K562 (cell line): ENCODE data around the gene CNKSR3. TPM values are rescaled to one million over a fixed set of nuclear protein-coding genes. Genes with fewer than 3 reads are reported as not detected.

Source experiments
- ATAC-seq: fragments of 200-7000 bp; cut with Tn5 transposase; 3 replicates; pipeline ENCODE4 v1.9.1; 2020; ENCODE audit warnings: moderate library complexity
- BruUV-seq: library from RNA; stranded (reverse); fragments of 400-500 nt; replicated peaks from 2 replicates; lab custom pipeline; 2021; lab: Mats Ljungman, UMichigan
- CTCF ChIA-PET: fragments of 300-600 bp; formaldehyde crosslinking; extraction: SDS; loops from one replicate; lab custom pipeline; 2021; ENCODE audit warnings: low intra/inter-chr PET ratio; lab: Yijun Ruan, JAX
- POLR2A ChIA-PET: fragments of 300-600, 350-650 bp; sonication (Branson Sonifier 250); formaldehyde crosslinking; extraction: SDS; loops from one replicate; lab custom pipeline; 2021; ENCODE audit warnings: antibody characterized with exemption, inconsistent platforms; lab: Yijun Ruan, JAX
- DNase-seq, 4 experiments: peaks; one replicate each; pipeline versions ENCODE4 v3.0.0 to v3.0.0-alpha.2; 2011 to 2018; ENCODE audit warnings: low spot score in 3 of 4, mixed read lengths in 3 of 4; ENCODE audit errors: extremely low read depth in 1 of 4
- FAIRE-seq: peaks from 2 replicates; lab custom pipeline; 2011; peaks lifted over from hg19 to GRCh38; lab: Jason Lieb, UNC
- H2AFZ ChIP-seq: 2 replicates; pipeline ENCODE4 v1.6.0; 2011; ENCODE audit warnings: low read depth, low read length, control low read depth, inconsistent platforms
- H3K27ac ChIP-seq: fragments of 200-600 bp; 3 replicates; pipeline ENCODE4 v1.8.0; 2011; ENCODE audit warnings: low read depth, mild to moderate bottlenecking, control low read depth, inconsistent platforms, low read length, moderate library complexity, mixed read lengths; ENCODE audit errors: extremely low read depth
- H3K27me3 ChIP-seq, 2 experiments: fragments of 300-600 bp in 1 of 2; 2 replicates in 1 of 2; 3 replicates in 1 of 2; pipeline versions ENCODE4 v1.6.0 to v1.8.0; 2011; ENCODE audit warnings: inconsistent platforms in 2 of 2, low read length in 2 of 2, mild to moderate bottlenecking in 1 of 2, mixed read lengths in 1 of 2, moderate library complexity in 1 of 2; ENCODE audit not compliant: control insufficient read depth in 2 of 2, insufficient read depth in 2 of 2
- H3K36me3 ChIP-seq: fragments of 300-600 bp; 3 replicates; pipeline ENCODE4 v1.8.0; 2011; ENCODE audit warnings: mild to moderate bottlenecking, low read length, inconsistent platforms; ENCODE audit not compliant: control insufficient read depth, insufficient read depth
- H3K4me1 ChIP-seq, 2 experiments: fragments of 200-600 bp in 1 of 2; replicated peaks in 1 of 2; 2 replicates in 1 of 2; 3 replicates in 1 of 2; pipeline versions ENCODE4 v1.5.1 to v1.8.0; 2011; ENCODE audit warnings: inconsistent platforms in 2 of 2, low read length in 2 of 2, mild to moderate bottlenecking in 1 of 2, mixed read lengths in 1 of 2, moderate library complexity in 1 of 2; ENCODE audit not compliant: control insufficient read depth in 2 of 2, insufficient read depth in 2 of 2
- H3K4me2 ChIP-seq: 2 replicates; pipeline ENCODE4 v1.6.1; 2011; ENCODE audit warnings: low read length, control low read depth, inconsistent platforms, mixed read lengths; ENCODE audit not compliant: insufficient read depth
- H3K4me3 ChIP-seq: fragments of 200-600 bp; sonication (generic), shearing (Covaris generic); 2 replicates; pipeline ENCODE4 v1.5.1; 2016; ENCODE audit warnings: control low read depth, inconsistent platforms
- H3K79me2 ChIP-seq: fragments of 200-600 bp; 3 replicates; pipeline ENCODE4 v1.8.0; 2011; ENCODE audit warnings: low read length, inconsistent platforms; ENCODE audit not compliant: control insufficient read depth, insufficient read depth
- H3K9ac ChIP-seq, 2 experiments: 2 replicates each; pipeline versions ENCODE4 v1.6.0 to v1.6.1; 2011; ENCODE audit warnings: low read depth in 2 of 2, low read length in 2 of 2, control low read depth in 1 of 2, inconsistent platforms in 1 of 2, mild to moderate bottlenecking in 1 of 2, mixed read lengths in 1 of 2; ENCODE audit not compliant: insufficient read depth in 1 of 2
- H3K9me1 ChIP-seq: one replicate; pipeline ENCODE4 v1.6.0; 2011; ENCODE audit warnings: inconsistent platforms, mild to moderate bottlenecking, low read length, moderate library complexity; ENCODE audit not compliant: control insufficient read depth, insufficient read depth
- H3K9me3 ChIP-seq: replicated peaks from 2 replicates; pipeline ENCODE4 v1.5.1; 2011; ENCODE audit warnings: low read depth, low read length, inconsistent platforms; ENCODE audit not compliant: control insufficient read depth, insufficient read depth
- H4K20me1 ChIP-seq: replicated peaks from 2 replicates; pipeline ENCODE4 v1.6.1; 2011; ENCODE audit warnings: low read length, inconsistent platforms, mixed read lengths; ENCODE audit not compliant: control insufficient read depth, insufficient read depth
- BCL6 ChIP-seq: fragments of 250-450 bp; sonication (Bioruptor Pico); IDR thresholded peaks from 2 replicates; pipeline ENCODE4 v1.4.0; 2020
- KLF16 ChIP-seq: IDR thresholded peaks from 2 replicates; pipeline ENCODE4 v1.6.1; 2016; ENCODE audit warnings: antibody characterized with exemption
- MCM5 ChIP-seq: fragments of 450-650 bp; IDR thresholded peaks from 2 replicates; pipeline ENCODE4 v1.6.1; 2016; ENCODE audit warnings: low read depth
- NFRKB ChIP-seq: fragments of 450-650 bp; IDR thresholded peaks from 2 replicates; pipeline ENCODE4 v1.6.1; 2016; ENCODE audit warnings: low read depth
- SPI1 ChIP-seq: IDR thresholded peaks from 2 replicates; pipeline ENCODE4 v1.6.1; 2011; ENCODE audit warnings: low read depth, low read length, control low read depth, borderline replicate concordance
- ZNF121 ChIP-seq: sonication (generic); formaldehyde crosslinking; conservative IDR thresholded peaks from 2 replicates; pipeline ENCODE4 v1.8.0; 2022; ENCODE audit warnings: missing genetic modification reagents
- ZNF79 ChIP-seq: fragments of 250-450 bp; sonication (Bioruptor Pico); IDR thresholded peaks from 2 replicates; pipeline ENCODE4 v1.4.0; 2020; ENCODE audit warnings: low read depth, mild to moderate bottlenecking, moderate library complexity
- WGBS: fragments of 100-300 bp; shearing (Covaris generic); methylation state at CpG from one replicate; pipeline ENCODE4 v1.1.6; 2016; ENCODE audit warnings: low coverage, mixed read lengths; ENCODE audit not compliant: insufficient coverage; ENCODE audit errors: missing lambda C conversion rate; 5-methylcytosine and 5-hydroxymethylcytosine counted together
- in situ Hi-C: fragments of 300-500 bp; cut with MboI; formaldehyde crosslinking; loops from 4 replicates; pipeline ENCODE4 v1.15.0; 2018; ENCODE audit warnings: inconsistent platforms, mixed read lengths
- intact Hi-C: fragments of 100-400 bp; cut with micrococcal nuclease; formaldehyde crosslinking; loops from 2 replicates; pipeline ENCODE4 v1.14.2; 2022
- polyA plus RNA-seq, 8 experiments: library from polyadenylated mRNA; depleted of rRNA in 4 of 8; stranded (reverse) in 5 of 8; unstranded in 3 of 8; fragments of >200 nt; fragmentation: Nextera tagmentation in 2 of 8; fragmentation: Illumina TruSeq in 1 of 8; extraction: Ambion mirVana in 2 of 8; extraction: Trizol in 1 of 8; gene quantifications; 2 replicates each; pipeline versions ENCODE4 v1.2.1 to v1.2.3, GENCODE V29; 2011 to 2014; ENCODE audit warnings: inconsistent platforms in 1 of 8, missing spikeins in 1 of 8
- total RNA-seq, 7 experiments: library from RNA; depleted of rRNA in 6 of 7; stranded (reverse); fragments of >200 nt in 6 of 7; fragmentation: Illumina TruSeq in 2 of 7; extraction: Trizol in 2 of 7; gene quantifications; 2 replicates each; pipeline versions ENCODE4 v1.2.1 to v1.2.3, GENCODE V29; 2011 to 2021; ENCODE audit warnings: low replicate concordance in 1 of 7

The CNKSR3 gene
- total and polyA plus RNA-seq, 9 of the 15 experiments (the other 6 are each of a cell fraction or from before 2014, with no cell fraction given): 4.5 to 29.6 (median 9.5) TPM

GRCh38 chr6:154534531-154534930 lies 24.0 kb upstream of the CNKSR3 start:
- Histone ChIP-seq H2AFZ (no peak overlapping the region), H3K4me1 (peaks cover 4 to 7% of the 10 kb centered on the region in 2 experiments; a peak in 3 of 5 replicates), H3K36me3 (no peaks in the 10 kb centered on the region), H4K20me1 (no peaks in the 10 kb centered on the region), H3K4me3 (no peak overlapping the region)
- no peak for DNase-seq
- FAIRE-seq: no peak
- TF ChIP-seq ZNF121: 0 out of 2 replicates have a peak, but pooled peaks have one; percentile 8
- no peak for TF ChIP-seq BCL6 (CRISPR knock-in tag)
- TF ChIP-seq, all 486 proteins: peak for 1
- intact Hi-C loops: no loop called here
- Histone ChIP-seq H3K27ac (no peak overlapping the region), H3K9me3 (no peaks in the 10 kb centered on the region), H3K79me2 (no peaks in the 10 kb centered on the region), H3K9me1 (no peaks in the 10 kb centered on the region), H3K4me2 (no peak overlapping the region), H3K27me3 (no peaks in the 10 kb centered on the region), H3K9ac (no peak overlapping the region)
- WGBS: 35% methylated on average over 2 of the region's 2 CpGs
- CTCF ChIA-PET: no interaction called here
- in situ Hi-C loops: no loop called here
- BruUV-seq: no TSS peak
- no peak for ATAC-seq
- POLR2A ChIA-PET: interaction anchor here (0.9 kb wide), 1 partner anchor 34 kb away, joined by 3 read pairs; no protein-coding TSS in a partner anchor

GRCh38 chr6:154532426-154532825 lies 21.9 kb upstream of the CNKSR3 start:
- BruUV-seq: no TSS peak
- Histone ChIP-seq H3K4me1 (peaks cover 3 to 6% of the 10 kb centered on the region in 2 experiments; a peak in 3 of 5 replicates), H3K4me3 (no peak overlapping the region), H3K36me3 (no peaks in the 10 kb centered on the region), H3K27me3 (no peaks in the 10 kb centered on the region), H2AFZ (no peak overlapping the region), H3K9me3 (no peaks in the 10 kb centered on the region), H4K20me1 (no peaks in the 10 kb centered on the region), H3K4me2 (no peak overlapping the region), H3K9me1 (no peaks in the 10 kb centered on the region), H3K27ac (no peak overlapping the region), H3K79me2 (no peaks in the 10 kb centered on the region), H3K9ac (no peak overlapping the region)
- in situ Hi-C loops: no loop called here
- 47% methylated on average over 4 of the region's 4 CpGs for WGBS
- intact Hi-C loops: no loop called here
- CTCF ChIA-PET: no interaction called here
- no peak for FAIRE-seq
- no peak for DNase-seq
- POLR2A ChIA-PET: no interaction called here
- ATAC-seq: no peak
- TF ChIP-seq ZNF79 (CRISPR knock-in tag) (no peak), MCM5 (no peak), NFRKB (no peak), KLF16 (no peak), SPI1 (0 out of 2 replicates have a peak, but pooled peaks have one; percentile 34)
